HG03439 (cell line): Measurements from ENCODE around the gene PARP14.
"Not testable (repeated sequence)": the region's sequence is repeated elsewhere in the genome, so short reads cannot be mapped to it uniquely, and the experiment has no call there.

Experiments
- ATAC-seq: cut with Tn5 transposase; IDR thresholded peaks from one replicate; pipeline ENCODE4 v1.9.1; 2021; ENCODE audit warnings: mild to moderate bottlenecking, moderate library complexity; ENCODE audit not compliant: unreplicated experiment

Gene PARP14

DNA sequence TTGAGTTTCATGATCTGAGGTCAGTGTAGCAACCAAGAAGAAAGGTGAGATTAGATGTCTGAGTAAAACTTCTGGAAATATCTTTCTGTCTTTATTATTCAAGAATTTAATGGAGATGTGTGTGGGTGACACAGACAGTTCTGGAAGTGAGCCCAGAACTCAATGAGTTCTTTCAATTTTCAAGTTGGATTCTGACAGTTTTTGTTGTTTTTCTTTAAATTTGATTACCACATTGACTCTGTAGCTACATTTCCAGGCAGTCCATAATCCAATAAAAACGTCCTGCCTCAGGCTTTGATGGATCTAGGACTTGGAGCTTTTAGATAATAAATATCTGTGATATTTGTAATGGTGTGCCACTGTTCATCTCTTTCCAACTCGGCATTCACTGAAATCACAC, 3.9 kb upstream of the PARP14 start:
- no peak for ATAC-seq

DNA sequence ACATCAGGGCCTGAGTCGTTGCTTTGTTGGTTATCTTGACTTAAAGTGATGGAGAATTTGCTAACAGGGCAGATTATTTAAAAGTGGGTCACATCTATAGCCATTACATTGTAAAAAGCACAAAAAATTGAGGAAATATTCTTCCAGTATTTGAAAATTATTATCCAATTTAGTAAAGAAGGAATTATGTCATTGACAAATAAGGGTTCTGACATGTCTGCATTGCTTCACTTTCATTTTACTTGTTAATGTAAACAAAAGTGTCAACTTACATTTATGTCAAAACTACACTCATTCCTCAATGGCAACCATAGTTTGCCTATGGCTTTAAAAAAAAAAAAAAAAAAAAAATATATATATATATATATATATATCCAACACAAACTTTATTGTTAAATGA, 3.4 kb upstream of the PARP14 start:
- ATAC-seq: no peak

- no peak for ATAC-seq
These were observed 2.1 kb upstream of the PARP14 start for GRCh38 chr3:122678506-122678905.

GRCh38 chr3:122679085-122679881, 1.4 kb upstream of the PARP14 start:
- ATAC-seq: peak; percentile 46

GRCh38 chr3:122679882-122680474, 661 bp upstream of the PARP14 start:
- ATAC-seq: no peak

DNA sequence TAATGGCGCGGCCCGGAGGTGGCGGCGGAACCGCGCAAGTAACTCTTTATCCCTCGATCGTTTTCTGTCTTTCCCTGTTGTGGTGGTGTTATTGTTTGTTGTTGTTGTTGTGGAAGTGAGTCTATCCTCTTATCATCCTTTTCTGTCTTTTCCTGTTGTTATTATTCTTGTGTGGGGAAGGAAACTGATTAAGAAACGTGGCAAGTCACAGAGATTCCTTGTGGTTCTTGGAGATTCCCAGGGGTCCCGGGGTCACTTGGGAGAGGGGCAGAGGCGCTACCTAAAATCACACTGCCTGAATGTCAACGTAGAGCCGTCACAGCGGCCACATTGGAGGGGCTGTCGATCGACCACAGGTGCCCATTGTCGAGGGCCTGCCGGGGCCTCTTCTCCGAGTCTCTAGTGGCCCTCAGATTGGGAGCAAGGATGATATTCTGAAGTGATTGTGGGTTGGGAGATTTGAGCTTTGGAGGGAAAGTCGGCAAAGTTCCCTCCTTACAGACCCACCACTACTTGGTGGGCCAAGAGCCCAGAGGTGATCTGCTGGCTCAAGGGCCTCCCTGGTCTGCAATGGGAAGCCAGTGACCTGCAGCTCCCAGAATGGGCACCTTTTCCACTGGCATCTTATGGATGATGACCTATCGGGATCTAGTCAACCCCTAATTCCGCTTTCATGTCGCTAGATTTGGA, 790 bp downstream of the PARP14 start:
- no peak for ATAC-seq

DNA sequence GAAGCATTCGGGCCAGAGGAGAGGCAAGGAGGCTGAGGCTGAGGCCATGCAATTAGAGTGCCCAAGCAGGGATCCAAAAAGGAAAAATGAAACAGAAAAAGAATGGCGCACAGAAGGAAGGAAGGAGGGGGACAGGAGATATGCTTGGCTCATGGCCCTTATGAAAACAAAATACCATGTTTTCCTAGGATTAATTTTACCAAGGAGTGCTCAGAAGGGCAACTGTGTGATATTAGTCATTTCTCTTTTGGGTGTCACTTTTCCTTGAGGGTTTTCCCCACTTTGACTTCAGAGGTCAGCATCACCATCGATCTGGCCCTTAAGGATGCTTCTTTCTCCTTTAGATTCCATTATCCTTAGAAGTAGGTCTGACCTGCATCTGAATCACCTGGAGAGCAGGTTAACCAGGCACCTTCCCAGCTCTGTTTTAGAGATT, 1.4 kb downstream of the PARP14 start:
- ATAC-seq: no peak

DNA sequence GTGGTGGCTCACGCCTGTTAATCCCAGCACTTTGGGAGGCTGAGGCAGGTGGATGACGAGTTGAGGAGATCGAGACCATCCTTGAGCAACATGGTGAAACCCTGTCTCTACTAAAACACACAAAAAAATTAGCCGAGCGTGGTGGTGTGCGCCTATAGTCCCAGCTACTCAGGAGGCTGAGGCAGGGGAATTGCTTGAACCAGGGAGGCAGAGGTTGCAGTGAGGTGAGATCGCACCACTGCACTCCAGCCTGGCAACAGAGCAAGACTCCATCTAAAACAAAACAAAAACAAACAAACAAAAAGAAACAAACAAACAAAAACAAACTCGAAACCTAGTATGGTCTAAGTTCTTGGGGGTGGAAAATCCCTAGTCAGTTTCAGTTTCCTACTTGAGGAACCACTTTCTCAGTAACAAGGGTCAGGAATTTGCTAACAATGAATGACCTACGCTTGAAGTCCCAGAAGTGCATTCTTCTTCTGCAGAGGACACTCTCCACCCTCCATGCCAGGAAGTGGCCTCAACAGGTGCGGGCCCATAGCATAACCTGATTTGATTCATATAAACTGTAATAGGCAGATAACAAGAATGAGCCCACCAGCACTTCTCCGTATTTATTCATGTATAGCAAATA, 2.3 kb downstream of the PARP14 start:
- ATAC-seq: not testable (repeated sequence)

- ATAC-seq: no peak
These were observed 6.7 kb downstream of the PARP14 start for GRCh38 chr3:122687298-122687697.

DNA sequence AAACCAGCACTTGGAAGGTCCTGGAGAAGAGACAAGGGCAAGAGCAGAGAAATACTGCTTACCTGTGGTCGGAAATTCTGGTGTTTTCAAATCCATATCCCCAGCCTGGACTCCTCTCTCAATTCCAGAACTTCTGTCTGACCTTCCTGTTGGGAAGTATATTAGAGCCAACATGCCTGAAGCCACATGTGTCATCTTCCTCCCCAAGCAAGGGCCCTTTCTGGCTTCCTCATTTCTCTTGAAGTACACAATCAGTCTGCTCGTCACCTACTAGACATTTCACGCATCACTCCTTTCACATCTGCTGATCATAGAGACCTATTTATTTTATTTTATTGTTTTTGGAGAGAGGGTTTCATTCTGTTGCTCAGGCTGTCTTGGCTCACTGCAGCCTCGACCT, 8.4 kb downstream of the PARP14 start:
- ATAC-seq: no peak

- no peak for ATAC-seq
These were observed 8.9 kb downstream of the PARP14 start for GRCh38 chr3:122689587-122689986.

GRCh38 chr3:122690096-122690495, 9.5 kb downstream of the PARP14 start:
- ATAC-seq: no peak

GRCh38 chr3:122691195-122691594, 10.6 kb downstream of the PARP14 start:
- ATAC-seq: peak; percentile 53

DNA sequence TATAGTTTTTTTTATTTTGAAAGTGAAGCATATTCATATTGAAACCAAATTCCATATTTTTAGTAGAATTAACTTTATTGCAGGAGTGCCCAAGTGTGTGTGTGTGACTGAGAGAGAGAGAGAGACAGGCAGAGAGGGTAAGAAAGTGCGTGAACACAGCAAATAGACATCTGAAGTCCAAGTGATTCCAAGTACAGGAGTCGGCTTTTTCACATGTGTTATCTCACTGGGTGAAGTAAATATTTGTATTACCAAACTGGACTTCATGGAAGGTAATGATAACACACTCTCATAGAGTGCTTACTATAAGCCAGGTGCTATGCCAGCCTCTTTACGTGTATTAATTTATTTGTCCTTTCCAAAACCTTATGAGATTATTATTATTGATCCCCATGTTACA, 12.0 kb downstream of the PARP14 start:
- no peak for ATAC-seq

DNA sequence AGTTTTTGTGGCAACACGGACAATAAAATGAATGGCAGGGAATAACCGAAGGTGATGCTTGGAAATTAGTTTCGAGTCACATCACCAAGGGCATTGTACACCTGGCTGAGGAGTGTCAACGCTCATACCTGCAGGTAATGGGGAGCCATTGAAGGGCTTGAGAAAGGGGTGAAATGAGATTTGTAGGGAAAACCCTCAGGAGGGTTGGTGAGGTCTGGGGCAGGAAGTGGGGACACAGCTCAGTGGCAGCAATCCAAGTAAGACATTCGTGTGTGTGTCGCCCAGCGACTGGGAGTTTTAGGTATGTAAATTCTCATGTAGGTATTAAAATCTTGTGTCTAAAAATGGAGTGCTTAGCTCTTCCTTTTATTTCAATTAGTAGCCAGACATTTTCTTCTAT, 14.3 kb downstream of the PARP14 start:
- peak; percentile 38 for ATAC-seq

- no peak for ATAC-seq
These were observed 15.4 kb downstream of the PARP14 start for GRCh38 chr3:122695927-122696561.

GRCh38 chr3:122697952-122698620, 17.4 kb downstream of the PARP14 start:
- peak; percentile 67 for ATAC-seq

DNA sequence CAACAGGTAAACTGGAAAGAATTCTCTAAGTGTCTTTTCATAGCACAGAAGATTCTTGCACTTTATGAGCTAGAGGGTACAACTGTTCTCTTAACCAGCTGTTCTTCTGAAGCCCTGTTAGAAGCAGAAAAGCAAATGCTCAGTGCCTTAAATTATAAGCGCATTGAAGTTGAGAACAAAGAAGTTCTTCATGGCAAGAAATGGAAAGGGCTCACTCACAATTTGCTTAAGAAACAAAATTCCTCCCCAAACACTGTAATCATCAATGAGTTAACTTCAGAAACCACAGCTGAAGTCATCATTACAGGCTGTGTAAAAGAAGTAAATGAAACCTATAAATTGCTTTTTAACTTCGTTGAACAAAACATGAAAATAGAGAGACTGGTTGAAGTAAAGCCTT, 19.6 kb downstream of the PARP14 start:
- ATAC-seq: no peak

- ATAC-seq: no peak
These were observed 24.7 kb downstream of the PARP14 start for GRCh38 chr3:122705379-122705778.

DNA sequence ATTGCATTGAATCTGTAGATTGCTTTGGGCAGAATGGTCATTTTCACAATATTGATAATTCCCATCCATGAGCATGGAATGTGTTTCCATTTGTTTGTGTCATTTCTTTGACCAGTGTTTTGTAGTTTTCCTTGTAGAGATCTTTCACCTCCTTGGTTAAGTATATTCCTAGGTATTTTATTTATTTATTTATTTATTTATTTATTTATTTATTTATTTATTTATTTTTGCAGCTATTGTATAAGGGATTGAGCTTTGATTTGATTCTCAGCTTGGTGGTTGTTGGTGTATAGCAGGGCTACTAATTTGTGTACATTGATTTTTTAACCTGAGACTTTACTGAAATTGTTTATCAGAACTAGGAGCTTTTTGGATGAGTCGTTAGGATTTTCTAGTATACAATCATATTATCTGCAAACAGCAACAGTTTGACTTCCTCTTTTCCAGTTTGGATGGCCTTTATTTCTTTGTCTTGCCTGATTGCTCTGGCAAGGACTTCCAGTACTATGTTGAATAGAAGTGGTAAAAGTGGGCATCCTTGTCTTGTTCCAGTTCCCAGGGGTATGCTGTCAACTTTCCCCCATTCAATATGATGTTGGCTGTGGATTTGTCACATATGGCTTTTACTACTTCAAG, 30.1 kb downstream of the PARP14 start:
- ATAC-seq: not testable (repeated sequence)
